Cerebellar nuclear complex (tissue), 1 donor: ENCODE results near the gene CPT1A.

Experiments used
- DNase-seq, 2 experiments: peaks; one replicate each; lab custom pipeline; 2025; lab: John Stamatoyannopoulos, UW

CPT1A gene

GRCh38 chr11:68709062-68709461 is 132.7 kb downstream of the CPT1A start:
- DNase-seq: no peak

- DNase-seq: no peak
Measured at GRCh38 chr11:68707527-68707926, 134.2 kb downstream of the CPT1A start.

- no peak for DNase-seq
Measured at GRCh38 chr11:68704887-68705286, 136.8 kb downstream of the CPT1A start.
